CD4-positive, alpha-beta T cell treated with Interleukin-21 for 1 hour (primary cell): ENCODE results near the gene CUL3.
A peak's percentile ranks its signal among the peaks of the same experiment; 100 is the strongest.

Experiments used
- DNase-seq: peaks from one replicate; pipeline ENCODE4 v3.0.0-alpha.2; 2020

CUL3 gene

GRCh38 chr2:224579411-224579810, 5.8 kb downstream of the CUL3 start:
- DNase-seq, result no peak

- no peak for DNase-seq
Measured at GRCh38 chr2:224577541-224577940, 7.6 kb downstream of the CUL3 start.

- peak; percentile 4 for DNase-seq
Measured at GRCh38 chr2:224576088-224576715, 9.0 kb downstream of the CUL3 start.

GRCh38 chr2:224574423-224575084, 10.6 kb downstream of the CUL3 start:
- DNase-seq, result no peak

GRCh38 chr2:224573724-224574123, 11.4 kb downstream of the CUL3 start:
- DNase-seq, result no peak

- DNase-seq, result no peak
Measured at GRCh38 chr2:224572338-224572737, 12.8 kb downstream of the CUL3 start.

GRCh38 chr2:224570328-224570993, 14.7 kb downstream of the CUL3 start:
- no peak for DNase-seq

GRCh38 chr2:224569654-224570053, 15.5 kb downstream of the CUL3 start:
- no peak for DNase-seq

- DNase-seq, result no peak
Measured at GRCh38 chr2:224565452-224566035, 19.6 kb downstream of the CUL3 start.

- DNase-seq, result no peak
Measured at GRCh38 chr2:224563537-224563936, 21.6 kb downstream of the CUL3 start.

- DNase-seq, result no peak
Measured at GRCh38 chr2:224562831-224563230, 22.3 kb downstream of the CUL3 start.

GRCh38 chr2:224561234-224562005, 23.7 kb downstream of the CUL3 start:
- DNase-seq, result no peak

GRCh38 chr2:224560549-224560948, 24.6 kb downstream of the CUL3 start:
- no peak for DNase-seq

- no peak for DNase-seq
Measured at GRCh38 chr2:224557610-224558009, 27.6 kb downstream of the CUL3 start.

- DNase-seq, result no peak
Measured at GRCh38 chr2:224556381-224556780, 28.8 kb downstream of the CUL3 start.

- no peak for DNase-seq
Measured at GRCh38 chr2:224555823-224556366, 29.3 kb downstream of the CUL3 start.

- no peak for DNase-seq
Measured at GRCh38 chr2:224552771-224553170, 32.4 kb downstream of the CUL3 start.

- DNase-seq, result no peak
Measured at GRCh38 chr2:224551693-224552092, 33.5 kb downstream of the CUL3 start.

GRCh38 chr2:224546926-224547325, 38.2 kb downstream of the CUL3 start:
- no peak for DNase-seq

- no peak for DNase-seq
Measured at GRCh38 chr2:224545884-224546644, 39.1 kb downstream of the CUL3 start.

GRCh38 chr2:224543939-224544338, 41.2 kb downstream of the CUL3 start:
- no peak for DNase-seq

- DNase-seq, result no peak
Measured at GRCh38 chr2:224538561-224539138, 46.5 kb downstream of the CUL3 start.
